BE2C (cell line): Measurements from ENCODE around the gene APOM.

ENCODE experiments used
- DNase-seq: peaks from one replicate; pipeline ENCODE4 v3.0.0-alpha.2; 2020
- H3K27me3 ChIP-seq: fragments of 250-450 bp; sonication (Bioruptor Pico); 2 replicates; pipeline ENCODE4 v1.5.1; 2020; ENCODE audit warnings: mild to moderate bottlenecking
- H3K36me3 ChIP-seq: fragments of 250-450 bp; sonication (Bioruptor Pico); 2 replicates; pipeline ENCODE4 v1.5.1; 2020; ENCODE audit warnings: mild to moderate bottlenecking
- H3K4me1 ChIP-seq: fragments of 250-450 bp; sonication (Bioruptor Pico); 2 replicates; pipeline ENCODE4 v1.5.1; 2020
- H3K4me3 ChIP-seq: 2 replicates; pipeline ENCODE4 v1.5.1; 2011; ENCODE audit warnings: low read depth, low read length
- H3K9me3 ChIP-seq: fragments of 250-450 bp; sonication (Bioruptor Pico); 2 replicates; pipeline ENCODE4 v1.5.1; 2020
- CTCF ChIP-seq: IDR thresholded peaks from 2 replicates; pipeline ENCODE4 v1.5.1; 2012; ENCODE audit warnings: mild to moderate bottlenecking, low read depth, low read length

The APOM gene

DNA sequence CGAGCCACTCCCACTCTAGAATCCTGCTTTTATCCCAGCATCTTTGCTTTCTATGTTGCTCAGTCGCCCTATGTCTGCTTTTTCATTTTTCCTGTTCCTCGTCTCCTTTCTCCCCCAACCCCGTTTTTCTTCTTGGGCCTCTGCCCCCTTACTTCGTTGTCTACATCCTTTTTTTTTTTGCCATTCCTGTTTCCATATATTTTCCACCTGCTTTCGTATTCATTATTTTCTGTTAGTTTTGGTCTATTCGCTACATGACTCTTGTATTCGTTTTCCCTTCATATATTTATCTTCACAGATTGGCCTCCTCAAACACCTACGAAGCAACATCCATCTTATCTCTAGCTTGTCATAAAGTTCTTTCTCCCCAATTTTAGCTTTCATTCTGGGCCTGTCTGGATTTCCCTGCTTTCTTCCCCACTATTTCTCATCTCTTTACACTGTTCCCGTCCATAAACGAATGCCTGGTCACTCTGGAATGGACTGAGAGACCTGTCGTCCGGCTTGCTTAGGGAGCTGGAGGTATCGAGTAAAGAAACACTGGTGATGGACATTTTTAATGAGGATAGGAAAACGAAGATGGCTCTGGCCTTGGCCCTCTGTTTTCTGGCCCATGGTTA lies 34.3 kb upstream of the APOM start:
- Histone ChIP-seq H3K36me3 (peaks cover 46% of the 10 kb centered on the region), H3K9me3 (no peaks in the 10 kb centered on the region)
- no peak for DNase-seq

DNA sequence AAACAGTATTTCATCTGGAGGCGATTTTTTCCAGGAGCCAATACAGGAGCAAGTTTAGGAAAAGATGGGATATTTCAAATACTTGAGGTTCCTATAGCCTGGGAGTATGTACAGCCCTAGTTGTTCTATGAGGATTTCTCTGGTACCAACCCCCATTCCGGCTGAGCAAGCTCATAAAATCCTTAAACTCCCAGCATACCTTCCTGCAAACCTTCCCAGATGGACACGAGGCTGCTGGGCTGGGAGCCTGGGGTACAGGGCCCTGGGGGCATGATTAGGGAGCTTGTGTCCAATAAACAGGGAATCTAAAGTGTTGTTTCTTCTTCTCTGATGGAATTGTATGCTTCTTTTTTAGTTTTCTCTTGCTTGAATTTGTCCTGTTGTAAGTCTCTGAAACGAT lies 33.7 kb upstream of the APOM start:
- no peaks in the 10 kb centered on the region for H3K9me3 ChIP-seq
- no peaks in the 10 kb centered on the region for H3K27me3 ChIP-seq
- no peaks in the 10 kb centered on the region for H3K4me1 ChIP-seq
- H3K36me3 ChIP-seq, result peaks cover 52% of the 10 kb centered on the region
- no peak for DNase-seq
- peak overlapping the region; percentile 85 for H3K4me3 ChIP-seq
- TF ChIP-seq CTCF, result no peak

More for the DNA sequence above, 34.3 kb upstream of the APOM start:
- TF ChIP-seq CTCF, result no peak
- Histone ChIP-seq H3K27me3 (no peaks in the 10 kb centered on the region), H3K4me3 (peak overlapping the region; percentile 85), H3K4me1 (no peaks in the 10 kb centered on the region)

- Histone ChIP-seq H3K27me3 (no peaks in the 10 kb centered on the region), H3K4me1 (no peaks in the 10 kb centered on the region), H3K36me3 (peaks cover 59% of the 10 kb centered on the region), H3K4me3 (peak overlapping the region; percentile 85), H3K9me3 (no peaks in the 10 kb centered on the region)
- no peak for TF ChIP-seq CTCF
- no peak for DNase-seq
Measured at GRCh38 chr6:31622684-31623091, 33.0 kb upstream of the APOM start.

GRCh38 chr6:31624070-31624469 lies 31.6 kb upstream of the APOM start:
- Histone ChIP-seq H3K4me1 (no peaks in the 10 kb centered on the region), H3K4me3 (no peak overlapping the region), H3K36me3 (peaks cover 73% of the 10 kb centered on the region), H3K9me3 (no peaks in the 10 kb centered on the region), H3K27me3 (no peaks in the 10 kb centered on the region)
- no peak for DNase-seq
- TF ChIP-seq CTCF, result no peak

DNA sequence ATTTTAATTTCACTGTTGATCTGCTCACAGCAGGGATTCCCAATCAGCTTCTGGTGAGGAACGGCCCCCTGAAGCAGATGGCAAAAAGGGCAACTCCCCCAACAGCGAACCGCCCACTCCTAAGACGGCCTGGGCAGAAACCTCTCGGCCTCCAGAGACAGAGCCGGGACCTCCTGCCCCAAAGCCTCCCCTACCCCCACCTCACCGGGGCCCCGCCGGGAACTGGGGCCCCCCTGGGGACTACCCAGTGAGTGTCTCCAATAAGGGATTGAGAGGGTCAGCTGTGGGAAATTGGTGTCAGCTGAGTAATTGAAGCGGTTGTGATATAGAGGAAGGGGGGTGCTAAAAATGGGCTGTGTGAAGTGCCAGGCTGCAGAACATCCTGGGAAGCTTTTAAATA lies 28.7 kb upstream of the APOM start:
- H3K27me3 ChIP-seq, result no peaks in the 10 kb centered on the region
- no peaks in the 10 kb centered on the region for H3K9me3 ChIP-seq
- DNase-seq, result no peak
- H3K36me3 ChIP-seq, result peaks cover 97% of the 10 kb centered on the region
- H3K4me1 ChIP-seq, result no peaks in the 10 kb centered on the region
- no peak overlapping the region for H3K4me3 ChIP-seq
- no peak for TF ChIP-seq CTCF

DNA sequence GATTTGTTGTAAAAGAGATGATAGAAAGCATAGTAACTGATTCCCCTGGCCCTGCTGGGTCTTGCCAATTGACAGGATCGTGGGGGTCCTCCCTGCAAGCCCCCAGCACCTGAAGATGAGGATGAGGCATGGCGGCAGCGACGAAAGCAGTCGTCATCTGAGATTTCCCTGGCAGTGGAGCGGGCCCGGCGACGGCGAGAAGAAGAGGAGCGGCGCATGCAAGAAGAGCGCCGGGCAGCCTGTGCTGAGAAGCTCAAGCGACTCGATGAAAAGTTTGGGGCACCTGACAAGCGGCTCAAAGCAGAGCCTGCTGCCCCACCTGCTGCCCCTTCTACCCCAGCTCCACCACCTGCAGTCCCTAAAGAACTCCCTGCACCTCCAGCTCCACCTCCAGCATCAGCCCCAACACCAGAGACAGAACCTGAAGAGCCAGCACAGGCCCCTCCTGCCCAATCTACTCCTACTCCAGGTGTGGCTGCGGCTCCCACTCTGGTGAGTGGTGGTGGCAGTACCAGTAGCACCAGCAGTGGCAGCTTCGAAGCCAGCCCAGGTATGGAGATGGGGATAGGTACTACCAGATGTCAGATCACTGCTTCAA lies 27.9 kb upstream of the APOM start:
- H3K36me3 ChIP-seq, result peaks cover 98% of the 10 kb centered on the region
- TF ChIP-seq CTCF, result no peak
- DNase-seq, result no peak
- no peaks in the 10 kb centered on the region for H3K9me3 ChIP-seq
- H3K27me3 ChIP-seq, result no peaks in the 10 kb centered on the region
- no peak overlapping the region for H3K4me3 ChIP-seq
- H3K4me1 ChIP-seq, result no peaks in the 10 kb centered on the region
